Mesenchymal stem cell (in vitro differentiated cells and primary cell): ENCODE measurements around the gene NUDCD3.

Experiments used
- DNase-seq: peaks from one replicate; pipeline ENCODE4 v3.0.0-alpha.2; 2013
- H2AFZ ChIP-seq: one replicate; pipeline ENCODE4 v1.6.1; 2013; ENCODE audit warnings: low read depth, mild to moderate bottlenecking, control low read depth, inconsistent platforms, low read length, moderate library complexity
- H2AK5ac ChIP-seq: 2 replicates; pipeline ENCODE4 v1.6.1; 2013; ENCODE audit warnings: low read length, moderate library complexity, mild to moderate bottlenecking, inconsistent platforms; ENCODE audit not compliant: severe bottlenecking
- H2BK120ac ChIP-seq: one replicate; pipeline ENCODE4 v1.6.1; 2013; ENCODE audit warnings: low read depth, mild to moderate bottlenecking, inconsistent platforms, low read length, moderate library complexity
- H2BK12ac ChIP-seq, 2 experiments: one replicate each; pipeline ENCODE4 v1.6.1; 2013; ENCODE audit warnings: inconsistent platforms in 2 of 2, low read length in 2 of 2, mild to moderate bottlenecking in 2 of 2, moderate library complexity in 2 of 2, control low read depth in 1 of 2
- H2BK15ac ChIP-seq: one replicate; pipeline ENCODE4 v1.6.1; 2013; ENCODE audit warnings: mild to moderate bottlenecking, low read depth, inconsistent platforms; ENCODE audit not compliant: poor library complexity, severe bottlenecking
- H2BK5ac ChIP-seq: 2 replicates; pipeline ENCODE4 v1.6.1; 2013; ENCODE audit warnings: low read depth, mild to moderate bottlenecking, low read length, control low read depth, inconsistent platforms; ENCODE audit not compliant: poor library complexity, severe bottlenecking
- H3K14ac ChIP-seq, 2 experiments: one replicate each; pipeline ENCODE4 v1.6.1; 2013; ENCODE audit warnings: inconsistent platforms in 2 of 2, low read length in 2 of 2, control low read depth in 1 of 2, mild to moderate bottlenecking in 1 of 2, moderate library complexity in 1 of 2
- H3K18ac ChIP-seq, 2 experiments: one replicate each; pipeline ENCODE4 v1.6.1; 2013; ENCODE audit warnings: inconsistent platforms in 2 of 2, low read length in 2 of 2, control low read depth in 1 of 2, low read depth in 1 of 2, mild to moderate bottlenecking in 1 of 2
- H3K23ac ChIP-seq, 2 experiments: one replicate each; pipeline ENCODE4 v1.6.1; 2013; ENCODE audit warnings: inconsistent platforms in 2 of 2, low read length in 2 of 2, mild to moderate bottlenecking in 2 of 2, moderate library complexity in 2 of 2, control low read depth in 1 of 2
- H3K27ac ChIP-seq: 2 replicates; pipeline ENCODE4 v1.5.1; 2013; ENCODE audit warnings: mild to moderate bottlenecking, moderate library complexity, low read length, control low read depth, inconsistent platforms; ENCODE audit not compliant: poor library complexity, severe bottlenecking
- H3K27me3 ChIP-seq, 2 experiments: 2 replicates each; pipeline versions ENCODE4 v1.6.1 to v1.7.0; 2013; ENCODE audit warnings: low read length in 2 of 2, mild to moderate bottlenecking in 2 of 2, moderate library complexity in 2 of 2, control low read depth in 1 of 2, inconsistent platforms in 1 of 2; ENCODE audit not compliant: control insufficient read depth in 1 of 2, insufficient read depth in 1 of 2
- H3K36me3 ChIP-seq, 2 experiments: 2 replicates each; pipeline versions ENCODE4 v1.6.1 to v1.7.0; 2013; ENCODE audit warnings: low read length in 2 of 2, control low read depth in 1 of 2, inconsistent platforms in 1 of 2, low read depth in 1 of 2, mild to moderate bottlenecking in 1 of 2; ENCODE audit not compliant: insufficient read depth in 2 of 2, control insufficient read depth in 1 of 2
- H3K4ac ChIP-seq, 2 experiments: one replicate each; pipeline ENCODE4 v1.6.1; 2013; ENCODE audit warnings: inconsistent platforms in 2 of 2, low read length in 2 of 2, mild to moderate bottlenecking in 2 of 2, moderate library complexity in 2 of 2, control low read depth in 1 of 2, low read depth in 1 of 2
- H3K4me1 ChIP-seq: 2 replicates; pipeline ENCODE4 v1.6.1; 2013; ENCODE audit warnings: low read depth, low read length, control low read depth; ENCODE audit not compliant: control insufficient read depth, insufficient read depth
- H3K4me2 ChIP-seq: 2 replicates; pipeline ENCODE4 v1.6.1; 2013; ENCODE audit warnings: low read length, mild to moderate bottlenecking, inconsistent platforms; ENCODE audit not compliant: poor library complexity, severe bottlenecking
- H3K4me3 ChIP-seq, 2 experiments: 2 replicates each; pipeline versions ENCODE4 v1.5.1 to v1.7.0; 2013; ENCODE audit warnings: low read length in 2 of 2, mild to moderate bottlenecking in 2 of 2, control low read depth in 1 of 2, low read depth in 1 of 2; ENCODE audit not compliant: insufficient read depth in 1 of 2
- H3K79me1 ChIP-seq: replicated peaks from 2 replicates; pipeline ENCODE4 v1.6.1; 2013; ENCODE audit warnings: mild to moderate bottlenecking, control low read depth, low read length, inconsistent platforms; ENCODE audit not compliant: poor library complexity, severe bottlenecking
- H3K9ac ChIP-seq: 2 replicates; pipeline ENCODE4 v1.7.0; 2013; ENCODE audit warnings: mild to moderate bottlenecking, low read length, moderate library complexity
- H3K9me3 ChIP-seq: 2 replicates; pipeline ENCODE4 v1.7.0; 2013; ENCODE audit warnings: mild to moderate bottlenecking, low read length; ENCODE audit not compliant: control insufficient read depth
- H4K8ac ChIP-seq: one replicate; pipeline ENCODE4 v1.6.1; 2013; ENCODE audit warnings: inconsistent platforms, mild to moderate bottlenecking, low read length, moderate library complexity
- H4K91ac ChIP-seq: one replicate; pipeline ENCODE4 v1.6.1; 2013; ENCODE audit warnings: mild to moderate bottlenecking, low read length, inconsistent platforms
- WGBS: methylation state at CpG from one replicate; pipeline ENCODE4 v1.1.7; 2013; ENCODE audit warnings: mixed read lengths; 5-methylcytosine and 5-hydroxymethylcytosine counted together

The NUDCD3 gene

DNA sequence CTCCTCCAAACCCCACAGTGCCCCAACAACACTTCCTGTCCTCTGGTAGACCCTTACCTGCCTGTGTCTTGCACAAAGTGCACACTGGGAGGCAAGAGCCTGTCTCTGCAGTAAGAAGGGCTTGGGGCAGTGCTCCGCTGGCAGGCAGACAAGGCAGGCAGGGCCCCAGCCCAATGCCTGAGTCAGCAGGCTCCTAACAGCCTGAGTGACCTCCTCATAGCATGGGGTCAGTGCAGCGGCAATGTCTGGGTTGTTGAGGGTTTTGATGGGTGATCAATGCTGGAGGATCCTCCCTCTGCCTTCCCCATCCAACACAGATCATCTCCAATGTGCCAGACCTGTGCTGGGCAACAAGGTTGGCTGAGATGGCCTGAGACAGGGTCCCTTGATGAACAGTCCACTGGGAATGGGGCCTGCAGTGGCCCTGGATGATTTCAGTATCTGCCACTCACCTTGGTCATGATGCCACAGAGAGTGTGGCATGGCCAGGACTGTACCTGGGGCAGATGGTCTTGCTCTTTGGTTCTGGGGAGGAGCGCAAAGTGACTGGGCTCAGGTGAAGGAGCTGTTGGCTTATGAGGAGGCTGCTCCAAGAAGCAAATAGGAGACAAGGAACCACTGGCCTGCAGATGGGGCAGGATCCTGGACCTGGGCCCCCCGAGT, 109.5 kb downstream of the NUDCD3 start:
- peak overlapping the region; percentile 7 for H2AK5ac ChIP-seq
- H3K27me3 ChIP-seq: no peaks in the 10 kb centered on the region
- peak overlapping the region in 1 of 2 experiments; percentile 6 for H3K23ac ChIP-seq
- no peak overlapping the region for H2BK5ac ChIP-seq
- no peak overlapping the region for H3K4ac ChIP-seq
- peak overlapping the region in 1 of 2 experiments; percentile 84 for H3K18ac ChIP-seq
- no peak overlapping the region for H4K8ac ChIP-seq
- DNase-seq: peak; percentile 62
- 71% methylated on average over 4 of the region's 4 CpGs for WGBS
- H2BK120ac ChIP-seq: no peak overlapping the region
- H3K27ac ChIP-seq: no peak overlapping the region
- peaks cover 62% of the 10 kb centered on the region for H3K4me1 ChIP-seq
- H3K79me1 ChIP-seq: peaks cover 17% of the 10 kb centered on the region
- H3K4me3 ChIP-seq: no peak overlapping the region
- H2BK15ac ChIP-seq: peak overlapping the region; percentile 17
- no peak overlapping the region for H4K91ac ChIP-seq
- H2BK12ac ChIP-seq: peak overlapping the region in 1 of 2 experiments; percentile 67
- H3K4me2 ChIP-seq: no peak overlapping the region
- no peak overlapping the region for H2AFZ ChIP-seq
- peak overlapping the region in 1 of 2 experiments; percentile 39 for H3K14ac ChIP-seq
- peaks cover 18 to 44% of the 10 kb centered on the region in 2 experiments for H3K36me3 ChIP-seq
- no peak overlapping the region for H3K9ac ChIP-seq
- no peaks in the 10 kb centered on the region for H3K9me3 ChIP-seq

DNA sequence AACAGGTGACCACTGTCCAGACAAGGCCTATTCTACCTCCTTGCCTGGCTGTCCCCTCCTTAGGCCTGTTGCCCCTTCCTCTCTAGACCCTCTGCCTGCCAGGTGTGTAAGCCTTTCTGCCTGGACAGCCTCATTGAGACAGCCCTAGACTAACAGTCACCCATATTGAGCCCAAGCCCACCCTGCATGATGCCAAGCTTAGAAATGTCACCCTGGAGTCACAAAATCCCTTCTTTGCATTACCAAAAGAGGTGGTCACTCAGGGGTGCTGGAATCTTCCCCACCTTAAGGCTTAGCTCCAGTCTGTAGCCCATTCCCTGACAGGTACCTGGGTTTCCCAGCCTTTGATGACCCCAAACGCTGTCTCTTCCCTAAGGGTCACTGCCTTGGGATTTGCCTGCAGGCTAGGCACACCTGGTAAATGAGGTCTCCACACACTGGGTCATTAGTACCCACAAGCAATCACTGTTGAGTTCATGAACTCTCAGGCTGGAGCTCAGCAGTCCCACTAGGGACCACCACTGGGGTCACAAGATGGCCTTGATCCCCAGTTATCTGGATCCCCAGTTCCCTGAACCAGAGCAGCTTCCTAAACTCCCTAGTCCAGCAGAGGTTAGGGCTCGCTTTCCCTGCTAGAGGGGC, 110.1 kb downstream of the NUDCD3 start:
- H3K4ac ChIP-seq: peak overlapping the region; percentile 16 to 35
- H3K36me3 ChIP-seq: peaks cover 11 to 38% of the 10 kb centered on the region in 2 experiments
- no peak overlapping the region for H2BK15ac ChIP-seq
- H2BK12ac ChIP-seq: peak overlapping the region; percentile 67 to 85
- no peaks in the 10 kb centered on the region for H3K27me3 ChIP-seq
- peak overlapping the region in 1 of 2 experiments; percentile 88 for H3K14ac ChIP-seq
- peaks cover 57% of the 10 kb centered on the region for H3K4me1 ChIP-seq
- H3K4me2 ChIP-seq: no peak overlapping the region
- no peaks in the 10 kb centered on the region for H3K9me3 ChIP-seq
- 94% methylated on average over 1 of the region's 2 CpGs for WGBS
- H4K91ac ChIP-seq: peak overlapping the region; percentile 93
- H3K23ac ChIP-seq: no peak overlapping the region
- H2BK120ac ChIP-seq: peak overlapping the region; percentile 2
- H4K8ac ChIP-seq: no peak overlapping the region
- no peak overlapping the region for H3K9ac ChIP-seq
- no peak overlapping the region for H2AFZ ChIP-seq
- no peak overlapping the region for H2BK5ac ChIP-seq
- peaks cover 17% of the 10 kb centered on the region for H3K79me1 ChIP-seq
- H3K18ac ChIP-seq: peak overlapping the region; percentile 71 to 84
- no peak overlapping the region for H3K27ac ChIP-seq
- H3K4me3 ChIP-seq: no peak overlapping the region
- peak overlapping the region; percentile 21 for H2AK5ac ChIP-seq
- DNase-seq: no peak

DNA sequence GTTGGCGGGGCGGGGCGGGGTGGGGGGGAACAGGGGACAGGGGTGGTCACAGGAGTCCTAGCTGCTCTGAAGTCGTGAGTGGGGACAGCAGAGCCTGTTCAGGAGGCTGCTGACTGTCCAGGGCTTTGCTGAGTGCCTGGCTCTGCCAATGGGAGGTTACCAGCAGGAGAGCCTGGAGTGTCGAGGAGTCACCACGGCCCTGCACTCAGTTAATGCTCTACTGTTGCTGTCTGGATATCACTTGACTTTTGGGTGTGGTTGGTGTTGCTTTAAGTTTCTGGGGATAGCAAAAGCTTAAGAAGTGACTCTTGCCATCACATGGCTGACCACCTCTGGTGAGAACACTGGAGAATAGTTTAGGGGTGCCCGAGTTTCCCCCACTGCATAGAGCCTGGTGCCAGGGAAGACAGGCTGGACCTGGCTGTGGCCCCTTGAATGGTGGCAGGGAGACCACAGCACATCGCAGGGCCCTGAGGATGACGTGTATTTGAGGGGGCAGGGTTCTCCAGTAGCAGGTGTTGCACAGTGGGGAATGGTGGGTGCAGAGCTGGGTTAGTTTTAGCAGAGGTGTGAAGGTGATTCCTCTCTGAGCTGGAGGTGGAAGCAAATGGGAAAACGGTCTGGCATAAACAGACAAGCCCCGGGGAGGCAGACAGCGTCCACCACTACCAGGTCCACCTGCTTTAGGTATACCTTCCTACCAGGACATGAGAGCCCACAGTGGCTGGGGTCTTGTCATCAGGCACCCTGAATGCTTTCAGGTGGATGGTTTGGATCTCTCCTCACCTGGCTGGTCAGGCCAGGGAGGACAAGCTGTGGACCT, 110.9 kb downstream of the NUDCD3 start:
- peak; percentile 54 for DNase-seq
- H3K4me2 ChIP-seq: no peak overlapping the region
- H4K91ac ChIP-seq: peak overlapping the region; percentile 93
- H2AK5ac ChIP-seq: peak overlapping the region; percentile 21
- H3K4me1 ChIP-seq: peaks cover 52% of the 10 kb centered on the region
- peaks cover 4 to 32% of the 10 kb centered on the region in 2 experiments for H3K36me3 ChIP-seq
- WGBS: 71% methylated on average over 12 of the region's 12 CpGs
- peak overlapping the region; percentile 71 to 94 for H3K18ac ChIP-seq
- peaks cover 13% of the 10 kb centered on the region for H3K79me1 ChIP-seq
- H3K4ac ChIP-seq: peak overlapping the region; percentile 16 to 54
- peak overlapping the region in 1 of 2 experiments; percentile 88 for H3K14ac ChIP-seq
- peak overlapping the region; percentile 85 for H4K8ac ChIP-seq
- H2BK15ac ChIP-seq: peak overlapping the region; percentile 18
- H2AFZ ChIP-seq: no peak overlapping the region
- H3K9me3 ChIP-seq: no peaks in the 10 kb centered on the region
- H2BK12ac ChIP-seq: peak overlapping the region; percentile 67 to 85
- H3K4me3 ChIP-seq: no peak overlapping the region
- no peak overlapping the region for H3K23ac ChIP-seq
- H3K9ac ChIP-seq: peak overlapping the region; percentile 3
- H3K27me3 ChIP-seq: no peaks in the 10 kb centered on the region
- H3K27ac ChIP-seq: peak overlapping the region; percentile 53
- peak overlapping the region; percentile 20 for H2BK5ac ChIP-seq
- H2BK120ac ChIP-seq: peak overlapping the region; percentile 85
